ENCODE measurements around the gene ECHDC1. TPM values are rescaled to one million over a fixed set of nuclear protein-coding genes. Genes with fewer than 3 reads are reported as not detected.

The ECHDC1 gene
- total RNA-seq, 2 experiments from 2014 or later, result 61.7 to 64.1 TPM

DNA sequence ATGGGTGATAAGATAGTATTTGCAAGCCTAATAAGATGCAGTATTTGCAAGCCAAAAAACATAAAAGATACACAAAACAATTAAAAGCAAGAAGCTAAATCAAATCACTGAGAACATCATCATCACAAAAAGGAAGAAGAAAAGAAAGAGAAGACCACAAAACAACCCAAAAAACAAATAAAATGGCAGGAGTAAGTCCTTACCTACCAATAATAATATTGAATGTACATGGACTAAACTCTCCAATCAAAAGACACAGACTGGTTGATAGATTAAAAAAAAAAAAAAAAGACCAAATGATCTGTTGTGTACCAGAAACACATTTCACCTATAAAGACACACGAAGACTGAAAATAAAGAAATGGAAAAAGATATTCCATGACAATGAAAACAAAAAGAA, 37.7 kb downstream of the ECHDC1 start:
- H3K9me3 Mint-ChIP-seq, result peaks cover 22% of the 10 kb centered on the region
- H3K27ac Mint-ChIP-seq, result no peak overlapping the region
- H3K4me1 Mint-ChIP-seq, result peaks cover 40% of the 10 kb centered on the region
- DNase-seq, result no peak
- peaks cover 43% of the 10 kb centered on the region for H3K36me3 Mint-ChIP-seq
- no peaks in the 10 kb centered on the region for H3K27me3 Mint-ChIP-seq
- H3K4me3 Mint-ChIP-seq, result no peak overlapping the region

- Mint-ChIP-seq H3K4me3 (no peak overlapping the region), H3K27me3 (no peaks in the 10 kb centered on the region), H3K27ac (no peak overlapping the region), H3K36me3 (peaks cover 30% of the 10 kb centered on the region), H3K9me3 (peaks cover 15% of the 10 kb centered on the region), H3K4me1 (peaks cover 36% of the 10 kb centered on the region)
- no peak for DNase-seq
Observed at GRCh38 chr6:127303917-127304316, 39.5 kb downstream of the ECHDC1 start.

DNA sequence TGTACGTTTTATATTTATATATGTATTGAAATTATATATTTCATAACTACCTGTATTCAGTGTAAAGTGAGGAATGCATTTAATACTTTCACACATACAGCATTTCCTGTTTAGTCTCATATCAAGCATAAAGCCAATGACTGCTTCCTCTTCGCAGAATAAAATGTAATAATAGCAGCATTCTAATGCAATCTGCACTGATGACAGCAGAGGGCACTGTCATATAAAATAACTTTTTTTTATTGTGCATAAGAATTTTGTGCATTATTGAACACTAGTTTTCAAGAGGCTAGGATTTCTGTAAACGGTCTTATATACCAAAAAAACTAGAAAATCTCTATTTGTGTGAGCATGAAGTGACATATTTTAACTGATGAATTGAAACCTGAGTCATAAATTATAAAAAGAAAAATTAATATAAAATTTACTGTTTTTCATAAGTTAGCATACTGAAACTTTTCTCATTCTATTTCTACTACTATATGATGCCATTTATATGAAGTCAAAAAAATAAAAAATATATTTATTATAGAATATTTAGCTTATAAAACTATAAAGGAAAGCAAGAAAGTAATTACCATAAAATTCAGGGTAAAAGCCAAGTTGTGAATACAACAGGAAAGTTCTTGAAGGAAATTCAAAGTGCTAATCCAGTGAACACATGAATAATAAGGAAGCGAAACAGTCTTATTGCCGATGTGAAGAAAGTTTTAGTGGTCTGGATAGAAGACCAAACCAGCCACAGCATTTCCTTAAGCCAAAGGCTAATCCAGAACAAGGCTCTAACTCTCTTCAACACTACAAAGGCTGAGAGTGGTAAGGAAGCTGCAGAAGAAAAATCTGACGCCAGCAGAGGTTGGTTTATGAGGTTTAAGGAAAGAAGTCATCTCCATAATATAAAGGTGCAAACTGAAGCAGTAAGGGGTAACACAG, 40.4 kb downstream of the ECHDC1 start:
- peaks cover 34% of the 10 kb centered on the region for H3K4me1 Mint-ChIP-seq
- no peak overlapping the region for H3K27ac Mint-ChIP-seq
- H3K9me3 Mint-ChIP-seq, result peaks cover 7% of the 10 kb centered on the region

GRCh38 chr6:127301199-127301700, 42.2 kb downstream of the ECHDC1 start:
- no peaks in the 10 kb centered on the region for H3K27me3 Mint-ChIP-seq
- H3K27ac Mint-ChIP-seq, result no peak overlapping the region
- peaks cover 12% of the 10 kb centered on the region for H3K36me3 Mint-ChIP-seq
- H3K4me3 Mint-ChIP-seq, result no peak overlapping the region
- H3K4me1 Mint-ChIP-seq, result peaks cover 28% of the 10 kb centered on the region
- no peak for DNase-seq
- no peaks in the 10 kb centered on the region for H3K9me3 Mint-ChIP-seq

More for the DNA sequence above, 40.4 kb downstream of the ECHDC1 start:
- Mint-ChIP-seq H3K36me3 (peaks cover 21% of the 10 kb centered on the region), H3K4me3 (no peak overlapping the region), H3K27me3 (no peaks in the 10 kb centered on the region)
- DNase-seq, result peak; percentile 14

DNA sequence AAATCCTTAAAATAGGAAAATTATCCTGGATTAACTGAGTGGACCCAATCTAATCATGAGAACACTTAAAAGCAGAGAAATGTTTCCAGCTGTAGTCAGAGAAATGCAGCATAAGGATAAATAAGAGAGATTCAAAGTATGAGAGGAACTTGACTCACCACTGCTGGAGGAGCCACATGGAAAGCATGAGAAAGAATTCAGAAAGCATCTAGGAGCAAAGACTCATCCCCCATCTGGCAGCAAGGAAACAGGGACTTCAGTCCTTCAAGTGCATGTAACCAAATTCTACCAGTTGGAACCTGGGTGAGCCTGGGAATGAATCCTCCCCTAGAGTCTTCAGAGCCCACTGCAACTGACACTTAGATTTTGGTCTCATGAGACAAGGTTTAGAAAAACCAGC, 43.0 kb downstream of the ECHDC1 start:
- H3K9me3 Mint-ChIP-seq, result no peaks in the 10 kb centered on the region
- H3K4me3 Mint-ChIP-seq, result no peak overlapping the region
- DNase-seq, result no peak
- H3K4me1 Mint-ChIP-seq, result peaks cover 23% of the 10 kb centered on the region
- no peak overlapping the region for H3K27ac Mint-ChIP-seq
- peaks cover 5% of the 10 kb centered on the region for H3K36me3 Mint-ChIP-seq
- no peaks in the 10 kb centered on the region for H3K27me3 Mint-ChIP-seq

DNA sequence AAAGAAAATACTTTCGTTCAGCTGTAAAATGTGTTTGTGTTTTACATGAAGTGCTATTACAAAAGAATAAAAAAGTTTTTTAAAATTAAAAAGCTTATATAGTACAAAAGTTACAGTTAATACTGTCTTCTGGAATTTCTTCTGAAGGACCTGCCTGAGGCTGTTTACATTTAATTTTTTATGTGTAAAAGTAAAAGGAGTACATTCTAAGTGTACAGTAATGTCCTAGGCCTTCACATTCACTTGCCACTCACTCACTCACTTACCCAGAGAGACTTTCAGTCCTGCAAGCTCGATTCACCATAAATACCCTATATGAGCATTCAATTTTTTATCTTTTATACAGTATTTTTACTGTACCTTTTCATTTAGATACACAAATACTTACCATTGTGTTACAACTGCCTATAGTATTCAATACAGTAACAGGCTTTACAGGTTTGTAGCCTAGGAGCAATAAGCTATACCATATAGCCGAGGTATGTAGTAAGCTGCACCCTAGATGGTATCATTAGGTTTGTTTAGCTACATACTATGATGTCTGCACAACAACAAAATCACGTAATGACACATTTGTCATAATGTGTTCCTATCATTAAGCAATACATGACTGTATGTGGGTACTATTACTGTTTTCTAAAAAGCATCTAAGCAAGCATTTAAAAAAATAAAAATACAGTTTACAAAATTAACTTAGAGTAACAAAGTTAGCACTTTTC, 43.7 kb downstream of the ECHDC1 start:
- Mint-ChIP-seq H3K9me3 (no peaks in the 10 kb centered on the region), H3K4me1 (peaks cover 17% of the 10 kb centered on the region), H3K4me3 (no peak overlapping the region), H3K27me3 (no peaks in the 10 kb centered on the region), H3K27ac (no peak overlapping the region), H3K36me3 (peaks cover 5% of the 10 kb centered on the region)
- DNase-seq, result no peak

- H3K4me1 Mint-ChIP-seq, result peaks cover 20% of the 10 kb centered on the region
- no peak overlapping the region for H3K27ac Mint-ChIP-seq
- no peaks in the 10 kb centered on the region for H3K9me3 Mint-ChIP-seq
- H3K4me3 Mint-ChIP-seq, result no peak overlapping the region
- DNase-seq, result no peak
- peaks cover 10% of the 10 kb centered on the region for H3K36me3 Mint-ChIP-seq
- no peaks in the 10 kb centered on the region for H3K27me3 Mint-ChIP-seq
Observed at GRCh38 chr6:127298475-127298874, 44.9 kb downstream of the ECHDC1 start.

GRCh38 chr6:127297502-127298070, 45.8 kb downstream of the ECHDC1 start:
- Mint-ChIP-seq H3K9me3 (no peaks in the 10 kb centered on the region), H3K36me3 (peaks cover 12% of the 10 kb centered on the region), H3K27me3 (no peaks in the 10 kb centered on the region), H3K4me1 (peaks cover 23% of the 10 kb centered on the region), H3K4me3 (no peak overlapping the region), H3K27ac (no peak overlapping the region)
- no peak for DNase-seq

DNA sequence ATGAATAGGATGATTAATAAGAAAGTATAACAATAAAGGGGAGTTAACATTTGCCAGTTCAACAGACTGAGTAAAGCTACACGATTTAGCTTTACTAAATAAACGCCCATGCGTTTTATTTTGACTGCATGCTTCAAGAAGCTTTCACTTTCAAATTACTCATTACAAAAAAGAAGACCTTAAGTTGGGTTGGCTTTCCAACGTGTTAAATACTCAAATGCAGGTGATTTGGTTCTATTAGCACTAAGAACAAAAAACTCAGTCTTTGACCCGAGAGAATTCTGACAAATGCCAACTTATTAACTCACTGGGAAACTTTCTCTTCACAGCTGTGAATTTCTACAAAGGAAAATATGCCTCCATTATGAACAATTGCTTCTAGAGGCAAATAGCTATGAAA, 51.9 kb downstream of the ECHDC1 start:
- no peaks in the 10 kb centered on the region for H3K27me3 Mint-ChIP-seq
- H3K27ac Mint-ChIP-seq, result peak overlapping the region; percentile 64
- H3K9me3 Mint-ChIP-seq, result no peaks in the 10 kb centered on the region
- H3K36me3 Mint-ChIP-seq, result peaks cover 47% of the 10 kb centered on the region
- DNase-seq, result no peak
- H3K4me3 Mint-ChIP-seq, result no peak overlapping the region
- peaks cover 46% of the 10 kb centered on the region for H3K4me1 Mint-ChIP-seq

GRCh38 chr6:127290391-127291265, 52.8 kb downstream of the ECHDC1 start:
- Mint-ChIP-seq H3K27ac (peak overlapping the region; percentile 64), H3K4me3 (no peak overlapping the region)

DNA sequence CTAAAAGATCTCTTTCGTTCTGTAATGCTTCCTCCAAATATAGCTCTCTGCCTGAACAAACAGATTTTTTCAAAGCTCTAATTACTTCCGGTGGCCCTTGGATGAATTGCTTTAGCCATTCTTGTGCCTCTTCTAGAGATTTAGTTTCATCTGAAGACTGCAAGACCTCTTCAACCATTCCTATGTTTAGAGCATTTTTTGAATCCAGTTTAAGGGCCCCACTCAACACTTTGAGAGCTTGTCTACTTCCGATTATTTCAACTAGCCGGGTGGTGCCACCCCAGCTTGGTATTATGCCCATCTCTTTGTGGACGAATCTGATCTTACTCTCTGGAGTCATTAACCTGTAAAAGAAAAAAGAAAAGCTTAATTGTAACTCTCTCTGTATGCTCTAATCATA, 53.5 kb downstream of the ECHDC1 start:
- H3K27ac Mint-ChIP-seq, result peak overlapping the region; percentile 64
- H3K4me3 Mint-ChIP-seq, result no peak overlapping the region
- H3K27me3 Mint-ChIP-seq, result no peaks in the 10 kb centered on the region
- no peaks in the 10 kb centered on the region for H3K9me3 Mint-ChIP-seq
- peaks cover 46% of the 10 kb centered on the region for H3K4me1 Mint-ChIP-seq
- no peak for DNase-seq
- H3K36me3 Mint-ChIP-seq, result peaks cover 56% of the 10 kb centered on the region

More at GRCh38 chr6:127290391-127291265, 52.8 kb downstream of the ECHDC1 start:
- Mint-ChIP-seq H3K27me3 (no peaks in the 10 kb centered on the region), H3K36me3 (peaks cover 54% of the 10 kb centered on the region), H3K4me1 (peaks cover 46% of the 10 kb centered on the region), H3K9me3 (no peaks in the 10 kb centered on the region)
- no peak for DNase-seq

GRCh38 chr6:127288705-127289104, 54.7 kb downstream of the ECHDC1 start:
- Mint-ChIP-seq H3K9me3 (no peaks in the 10 kb centered on the region), H3K27ac (peak overlapping the region; percentile 70), H3K4me3 (no peak overlapping the region), H3K27me3 (no peaks in the 10 kb centered on the region), H3K36me3 (peaks cover 58% of the 10 kb centered on the region), H3K4me1 (peaks cover 43% of the 10 kb centered on the region)
- DNase-seq, result no peak

- no peak for DNase-seq
- H3K36me3 Mint-ChIP-seq, result peaks cover 38% of the 10 kb centered on the region
- H3K4me1 Mint-ChIP-seq, result peaks cover 7% of the 10 kb centered on the region
- no peaks in the 10 kb centered on the region for H3K9me3 Mint-ChIP-seq
- H3K27ac Mint-ChIP-seq, result no peak overlapping the region
- H3K4me3 Mint-ChIP-seq, result no peak overlapping the region
- no peaks in the 10 kb centered on the region for H3K27me3 Mint-ChIP-seq
Observed at GRCh38 chr6:127282184-127282583, 61.2 kb downstream of the ECHDC1 start.

DNA sequence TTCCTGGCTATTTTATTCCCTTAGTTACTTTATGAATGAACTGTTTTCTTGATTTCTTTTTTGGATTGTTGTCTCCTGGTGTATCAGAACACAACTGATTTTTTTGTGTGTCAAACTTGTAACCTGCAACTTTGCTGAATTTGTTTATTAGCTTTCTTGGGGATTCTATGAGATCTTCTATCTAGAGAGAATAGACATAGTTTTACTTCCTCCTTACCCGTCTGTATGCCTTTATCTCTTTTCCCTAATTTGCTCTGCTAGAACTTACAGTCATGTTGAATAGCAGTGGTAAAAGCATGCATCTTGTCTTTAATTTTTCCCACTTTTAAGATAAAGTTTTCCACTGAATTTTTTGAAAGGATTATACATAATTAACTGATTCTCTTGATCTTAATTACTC, 63.6 kb downstream of the ECHDC1 start:
- no peak overlapping the region for H3K27ac Mint-ChIP-seq
- H3K4me3 Mint-ChIP-seq, result no peak overlapping the region
- H3K4me1 Mint-ChIP-seq, result peaks cover 11% of the 10 kb centered on the region
- no peaks in the 10 kb centered on the region for H3K9me3 Mint-ChIP-seq
- no peak for DNase-seq
- no peaks in the 10 kb centered on the region for H3K27me3 Mint-ChIP-seq
- peaks cover 22% of the 10 kb centered on the region for H3K36me3 Mint-ChIP-seq

Data from activated naive CD8-positive, alpha-beta T cell treated with anti-CD3 and anti-CD28 coated beads for 36 hours (primary cell).